H9 (cell line): Measurements from ENCODE around the gene MRGPRG. TPM values are rescaled to one million over a fixed set of nuclear protein-coding genes. Genes with fewer than 3 reads are reported as not detected.

Experiments used
- DNase-seq: peaks from one replicate; pipeline ENCODE4 v3.0.0-alpha.2; 2017
- H2AFZ ChIP-seq: one replicate; pipeline ENCODE4 v1.6.1; 2013; ENCODE audit warnings: mild to moderate bottlenecking, low read length, control low read depth, moderate library complexity
- H2AK5ac ChIP-seq: 2 replicates; pipeline ENCODE4 v1.6.1; 2013; ENCODE audit warnings: low read length, control low read depth, mixed read lengths; ENCODE audit not compliant: insufficient read length
- H2BK120ac ChIP-seq: one replicate; pipeline ENCODE4 v1.6.1; 2013; ENCODE audit warnings: low read depth, mild to moderate bottlenecking, low read length, control low read depth, inconsistent platforms; ENCODE audit not compliant: poor library complexity, severe bottlenecking
- H2BK12ac ChIP-seq: 2 replicates; pipeline ENCODE4 v1.6.1; 2013; ENCODE audit warnings: low read length, control low read depth, mixed read lengths, low read depth; ENCODE audit not compliant: insufficient read length
- H2BK15ac ChIP-seq: 2 replicates; pipeline ENCODE4 v1.6.1; 2013; ENCODE audit warnings: low read depth, low read length, control low read depth
- H2BK20ac ChIP-seq: one replicate; pipeline ENCODE4 v1.6.1; 2013; ENCODE audit warnings: low read depth, mild to moderate bottlenecking, low read length, control low read depth, inconsistent platforms; ENCODE audit not compliant: poor library complexity, severe bottlenecking
- H2BK5ac ChIP-seq: 2 replicates; pipeline ENCODE4 v1.6.1; 2013; ENCODE audit warnings: low read length, control low read depth, mixed read lengths; ENCODE audit not compliant: insufficient read length
- H3K14ac ChIP-seq: 2 replicates; pipeline ENCODE4 v1.6.1; 2013; ENCODE audit warnings: low read length, control low read depth; ENCODE audit not compliant: insufficient read depth
- H3K18ac ChIP-seq: 2 replicates; pipeline ENCODE4 v1.6.1; 2013; ENCODE audit warnings: low read depth, mild to moderate bottlenecking, mixed read lengths, low read length, control low read depth; ENCODE audit not compliant: insufficient read length
- H3K23ac ChIP-seq: 2 replicates; pipeline ENCODE4 v1.6.1; 2013; ENCODE audit warnings: low read length, control low read depth, mixed read lengths, low read depth; ENCODE audit not compliant: insufficient read length
- H3K23me2 ChIP-seq: 2 replicates; pipeline ENCODE4 v1.6.1; 2013; ENCODE audit warnings: low read depth, mild to moderate bottlenecking, mixed read lengths, low read length, control low read depth; ENCODE audit not compliant: insufficient read length, poor library complexity, severe bottlenecking
- H3K27ac ChIP-seq: 2 replicates; pipeline ENCODE4 v1.5.1; 2013; ENCODE audit warnings: low read length, control low read depth, mixed read lengths, low read depth; ENCODE audit not compliant: insufficient read length
- H3K27me3 ChIP-seq: 2 replicates; pipeline ENCODE4 v1.6.1; 2013; ENCODE audit warnings: low read length, control low read depth, inconsistent platforms; ENCODE audit not compliant: insufficient read depth
- H3K4ac ChIP-seq: 2 replicates; pipeline ENCODE4 v1.6.1; 2013; ENCODE audit warnings: low read depth, mild to moderate bottlenecking, control low read depth, inconsistent platforms, low read length, moderate library complexity
- H3K4me1 ChIP-seq: 2 replicates; pipeline ENCODE4 v1.6.1; 2013; ENCODE audit warnings: low read length, control low read depth, inconsistent platforms; ENCODE audit not compliant: insufficient read depth
- H3K4me2 ChIP-seq: 2 replicates; pipeline ENCODE4 v1.6.1; 2013; ENCODE audit warnings: low read length, control low read depth, mixed read lengths; ENCODE audit not compliant: insufficient read length, insufficient read depth
- H3K56ac ChIP-seq: 2 replicates; pipeline ENCODE4 v1.6.1; 2013; ENCODE audit warnings: low read depth, mild to moderate bottlenecking, mixed read lengths, low read length, control low read depth; ENCODE audit not compliant: insufficient read length
- H3K79me1 ChIP-seq: 2 replicates; pipeline ENCODE4 v1.6.1; 2013; ENCODE audit warnings: low read depth, mild to moderate bottlenecking, moderate library complexity, low read length, control low read depth, inconsistent platforms; ENCODE audit not compliant: insufficient read depth, poor library complexity, severe bottlenecking
- H3K79me2 ChIP-seq: 2 replicates; pipeline ENCODE4 v1.6.1; 2013; ENCODE audit warnings: low read length, control low read depth, inconsistent platforms; ENCODE audit not compliant: insufficient read depth
- H3K9ac ChIP-seq: 2 replicates; pipeline ENCODE4 v1.6.1; 2013; ENCODE audit warnings: low read length, control low read depth, mixed read lengths; ENCODE audit not compliant: insufficient read length; ENCODE audit errors: extremely low read depth
- H3K9me3 ChIP-seq: one replicate; pipeline ENCODE4 v1.6.1; 2013; ENCODE audit warnings: low read depth, low read length, inconsistent platforms; ENCODE audit not compliant: control insufficient read depth
- H3T11ph ChIP-seq: one replicate; pipeline ENCODE4 v1.6.1; 2013; ENCODE audit warnings: mild to moderate bottlenecking, low read length, control low read depth, inconsistent platforms
- H4K20me1 ChIP-seq: one replicate; pipeline ENCODE4 v1.6.1; 2013; ENCODE audit not compliant: control insufficient read depth, insufficient read length, insufficient read depth
- H4K5ac ChIP-seq: 2 replicates; pipeline ENCODE4 v1.6.1; 2013; ENCODE audit warnings: low read depth, mild to moderate bottlenecking, mixed read lengths, low read length, control low read depth; ENCODE audit not compliant: insufficient read length
- H4K8ac ChIP-seq: replicated peaks from 2 replicates; pipeline ENCODE4 v1.6.1; 2013; ENCODE audit warnings: low read length, control low read depth, mixed read lengths, low read depth; ENCODE audit not compliant: insufficient read length
- H4K91ac ChIP-seq: 2 replicates; pipeline ENCODE4 v1.6.1; 2013; ENCODE audit warnings: low read depth, mild to moderate bottlenecking, moderate library complexity, mixed read lengths, low read length, control low read depth; ENCODE audit not compliant: insufficient read length
- H3K27ac Mint-ChIP-seq, 3 experiments: 2 replicates in 2 of 3; 3 replicates in 1 of 3; pipeline ENCODE4 v1.8.0; 2020 to 2021; ENCODE audit warnings: mixed read lengths in 3 of 3, mild to moderate bottlenecking in 1 of 3, moderate library complexity in 1 of 3
- H3K27me3 Mint-ChIP-seq: 2 replicates; pipeline ENCODE4 v1.8.0; 2021; ENCODE audit warnings: low read depth, mild to moderate bottlenecking, moderate library complexity, mixed read lengths
- H3K36me3 Mint-ChIP-seq, 3 experiments: 2 replicates in 2 of 3; 3 replicates in 1 of 3; pipeline ENCODE4 v1.8.0; 2020 to 2021; ENCODE audit warnings: low read depth in 3 of 3, mixed read lengths in 3 of 3; ENCODE audit not compliant: insufficient read depth in 1 of 3
- H3K4me1 Mint-ChIP-seq, 2 experiments: 2 replicates each; pipeline ENCODE4 v1.8.0; 2020; ENCODE audit warnings: mixed read lengths in 2 of 2
- H3K4me3 Mint-ChIP-seq, 2 experiments: 2 replicates in 1 of 2; 3 replicates in 1 of 2; pipeline ENCODE4 v1.8.0; 2020 to 2021; ENCODE audit warnings: mild to moderate bottlenecking in 2 of 2, mixed read lengths in 2 of 2, moderate library complexity in 1 of 2
- H3K9me3 Mint-ChIP-seq, 2 experiments: 2 replicates in 1 of 2; 3 replicates in 1 of 2; pipeline ENCODE4 v1.8.0; 2020; ENCODE audit warnings: mild to moderate bottlenecking in 2 of 2, mixed read lengths in 2 of 2, moderate library complexity in 1 of 2
- CTCF ChIP-seq: fragments of 200-600 bp; sonication (generic); conservative IDR thresholded peaks from 3 replicates; pipeline ENCODE4 v1.8.0; 2021; ENCODE audit warnings: antibody characterized with exemption, mild to moderate bottlenecking
- WGBS: extraction: QIAGEN DNeasy Blood & Tissue Kit; methylation state at CpG from one replicate; pipeline ENCODE4 v1.1.7; 2013; ENCODE audit warnings: missing lambda C conversion rate, low lambda C conversion rate, mixed read lengths; ENCODE audit not compliant: insufficient read length; ENCODE audit errors: extremely low coverage; 5-methylcytosine and 5-hydroxymethylcytosine counted together
- total RNA-seq: library from RNA; stranded (reverse); gene quantifications from 2 replicates; pipeline ENCODE4 v1.2.1, GENCODE V29; 2021

The MRGPRG gene
- total RNA-seq, 1 experiment from 2014 or later: not detected

GRCh38 chr11:3221408-3222002 is 2.9 kb upstream of the MRGPRG start:
- WGBS: no CpG with 5 or more reads among the region's 27 CpGs
- peak; percentile 29 for DNase-seq

More at GRCh38 chr11:3221408-3222002, 2.9 kb upstream of the MRGPRG start:
- Mint-ChIP-seq H3K4me3 (no peak overlapping the region; a peak in 1 of 5 replicates), H3K27me3 (peaks cover 16% of the 10 kb centered on the region), H3K4me1 (peaks cover 23 to 38% of the 10 kb centered on the region in 2 experiments), H3K27ac (no peak overlapping the region), H3K9me3 (no peaks in the 10 kb centered on the region), H3K36me3 (no peaks in the 10 kb centered on the region)
- H2BK20ac ChIP-seq: no peak overlapping the region
- H3K23ac ChIP-seq: no peak overlapping the region
- no peak overlapping the region for H3K27ac ChIP-seq
- TF ChIP-seq CTCF: no peak
- H4K8ac ChIP-seq: no peak overlapping the region
- no peaks in the 10 kb centered on the region for H3K79me1 ChIP-seq
- H3K56ac ChIP-seq: no peak overlapping the region
- no peaks in the 10 kb centered on the region for H3K4me1 ChIP-seq
- no peak overlapping the region for H2BK12ac ChIP-seq
- H3K9me3 ChIP-seq: no peaks in the 10 kb centered on the region
- H3K4ac ChIP-seq: no peak overlapping the region
- no peaks in the 10 kb centered on the region for H4K20me1 ChIP-seq
- no peak overlapping the region for H2AK5ac ChIP-seq
- H2BK120ac ChIP-seq: no peak overlapping the region
- no peak overlapping the region for H4K91ac ChIP-seq
- H3K9ac ChIP-seq: no peak overlapping the region
- no peak overlapping the region for H2BK5ac ChIP-seq
- H3K23me2 ChIP-seq: no peaks in the 10 kb centered on the region
- H3K79me2 ChIP-seq: no peaks in the 10 kb centered on the region
- no peak overlapping the region for H3K18ac ChIP-seq
- no peaks in the 10 kb centered on the region for H3K27me3 ChIP-seq
- no peak overlapping the region for H3K4me2 ChIP-seq
- H3K14ac ChIP-seq: 0 out of 2 replicates have a peak overlapping the region, but pooled peaks have one; percentile 14
- H3T11ph ChIP-seq: no peak overlapping the region
- no peak overlapping the region for H2BK15ac ChIP-seq
- no peak overlapping the region for H4K5ac ChIP-seq
- no peak overlapping the region for H2AFZ ChIP-seq
